Esophagus squamous epithelium (tissue), 4 donors: Measurements from ENCODE around the gene CTAG1B.
"Not testable (repeated sequence)": the region's sequence is repeated elsewhere in the genome, so short reads cannot be mapped to it uniquely, and the experiment has no call there.

Experiments
- POLR2A ChIP-seq, 4 donors: fragments of 450-650 bp; IDR thresholded peaks; one replicate each; pipeline ENCODE4 v1.6.1; 2017; ENCODE audit warnings: antibody characterized with exemption in 4 of 4, mild to moderate bottlenecking in 4 of 4, moderate library complexity in 3 of 4
- TF ChIP-seq, protein P1 (sequence below), 6 experiments: fragments of 450-650 bp in 4 of 6; fragments of 200-600 bp in 2 of 6; sonication (generic) in 2 of 6; IDR thresholded peaks; one replicate each; pipeline ENCODE4 v1.5.1; 2016 to 2019; ENCODE audit warnings: antibody characterized with exemption in 6 of 6, mild to moderate bottlenecking in 4 of 6, moderate library complexity in 4 of 6

DNA sequence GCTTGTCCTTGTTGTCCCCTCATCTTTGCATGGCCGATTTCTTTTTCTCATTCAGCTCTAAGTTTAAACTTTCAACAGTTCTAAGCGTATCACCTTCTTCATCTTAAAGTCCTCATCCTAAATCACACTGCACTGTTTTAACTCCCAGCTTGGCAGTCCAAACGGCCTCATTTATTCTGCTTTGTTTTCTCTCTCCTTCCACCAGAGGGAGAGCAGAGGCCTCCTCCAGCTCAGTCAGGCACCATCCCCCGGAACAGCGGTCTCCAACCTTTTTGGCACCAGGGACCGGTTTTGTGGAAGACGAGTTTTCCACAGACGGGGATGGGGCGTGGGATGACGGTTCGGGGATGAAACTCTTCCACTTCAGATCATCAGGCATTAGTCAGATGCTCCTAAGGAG is 48.7 kb downstream of the CTAG1B start:
- TF ChIP-seq, protein P1, sequence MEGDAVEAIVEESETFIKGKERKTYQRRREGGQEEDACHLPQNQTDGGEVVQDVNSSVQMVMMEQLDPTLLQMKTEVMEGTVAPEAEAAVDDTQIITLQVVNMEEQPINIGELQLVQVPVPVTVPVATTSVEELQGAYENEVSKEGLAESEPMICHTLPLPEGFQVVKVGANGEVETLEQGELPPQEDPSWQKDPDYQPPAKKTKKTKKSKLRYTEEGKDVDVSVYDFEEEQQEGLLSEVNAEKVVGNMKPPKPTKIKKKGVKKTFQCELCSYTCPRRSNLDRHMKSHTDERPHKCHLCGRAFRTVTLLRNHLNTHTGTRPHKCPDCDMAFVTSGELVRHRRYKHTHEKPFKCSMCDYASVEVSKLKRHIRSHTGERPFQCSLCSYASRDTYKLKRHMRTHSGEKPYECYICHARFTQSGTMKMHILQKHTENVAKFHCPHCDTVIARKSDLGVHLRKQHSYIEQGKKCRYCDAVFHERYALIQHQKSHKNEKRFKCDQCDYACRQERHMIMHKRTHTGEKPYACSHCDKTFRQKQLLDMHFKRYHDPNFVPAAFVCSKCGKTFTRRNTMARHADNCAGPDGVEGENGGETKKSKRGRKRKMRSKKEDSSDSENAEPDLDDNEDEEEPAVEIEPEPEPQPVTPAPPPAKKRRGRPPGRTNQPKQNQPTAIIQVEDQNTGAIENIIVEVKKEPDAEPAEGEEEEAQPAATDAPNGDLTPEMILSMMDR (IDR thresholded peaks at IDR 0.05): not testable (repeated sequence)
- TF ChIP-seq POLR2A (IDR thresholded peaks at IDR 0.05): not testable (repeated sequence)
